ENCODE results near the gene AUTS2.

The AUTS2 gene

GRCh38 chr7:69693042-69693441, 94.8 kb downstream of the AUTS2 start:
- Histone ChIP-seq H3K4me1 (ENCODE audit: control insufficient read depth, insufficient read depth, low read length) (peaks cover 22% of the 10 kb centered on the region), H3K9me3 (ENCODE audit: control insufficient read depth, insufficient read depth, low read depth, low read length) (no peaks in the 10 kb centered on the region), H3K36me3 (ENCODE audit: control insufficient read depth in 2 of 2, insufficient read depth in 1 of 2, low read length in 2 of 2) (no peaks in the 10 kb centered on the region), H3K4me3 (ENCODE audit: low read depth, low read length) (no peak overlapping the region), H3K27ac (ENCODE audit: extremely low read depth, low read depth, low read length) (no peak overlapping the region)
- POLR2A ChIA-PET, result no interaction called here
- no peak for TF ChIP-seq ZNF335 (tag by site-specific recombination; conservative IDR thresholded peaks at IDR 0.05)
- TF ChIP-seq ZNF138 (tag by site-specific recombination; IDR thresholded peaks at IDR 0.05; ENCODE audit: borderline replicate concordance), result no peak
- no peak for TF ChIP-seq ZNF707 (tag by site-specific recombination; IDR thresholded peaks at IDR 0.05)
- no peak for TF ChIP-seq GLI2 (tag by site-specific recombination; IDR thresholded peaks at IDR 0.05; ENCODE audit: borderline replicate concordance, low read depth)
- CTCF ChIA-PET, result interaction anchor here (1.1 kb wide), 1 partner anchor 16 kb away, joined by 3 read pairs; no protein-coding TSS in a partner anchor

GRCh38 chr7:69696054-69696591, 97.8 kb downstream of the AUTS2 start:
- Histone ChIP-seq H3K4me1 (ENCODE audit: control insufficient read depth, insufficient read depth, low read length) (peaks cover 21% of the 10 kb centered on the region), H3K4me3 (ENCODE audit: low read depth, low read length) (no peak overlapping the region), H3K27ac (ENCODE audit: extremely low read depth, low read depth, low read length) (no peak overlapping the region), H3K9me3 (ENCODE audit: control insufficient read depth, insufficient read depth, low read depth, low read length) (no peaks in the 10 kb centered on the region), H3K36me3 (ENCODE audit: control insufficient read depth in 2 of 2, insufficient read depth in 1 of 2, low read length in 2 of 2) (no peaks in the 10 kb centered on the region)
- POLR2A ChIA-PET, result no interaction called here
- no peak for TF ChIP-seq ZNF529 (tag by site-specific recombination; IDR thresholded peaks at IDR 0.05; ENCODE audit: insufficient replicate concordance)
- no peak for TF ChIP-seq INSM2 (tag by site-specific recombination; IDR thresholded peaks at IDR 0.05)
- TF ChIP-seq PRDM1 (tag by site-specific recombination; IDR thresholded peaks at IDR 0.05), result 0 out of 2 replicates have a peak, but pooled peaks have one; percentile 20
- no peak for TF ChIP-seq ZNF324 (tag by site-specific recombination; IDR thresholded peaks at IDR 0.05)
- 0 out of 2 replicates have a peak, but pooled peaks have one; percentile 7 for TF ChIP-seq PRDM10 (tag by site-specific recombination; IDR thresholded peaks at IDR 0.05)
- TF ChIP-seq ZNF449 (tag by site-specific recombination; IDR thresholded peaks at IDR 0.05), result no peak
- 0 out of 2 replicates have a peak, but pooled peaks have one; percentile 38 for TF ChIP-seq PRDM6 (tag by site-specific recombination; IDR thresholded peaks at IDR 0.05)
- no peak for TF ChIP-seq ZNF704 (tag by site-specific recombination; IDR thresholded peaks at IDR 0.05)
- TF ChIP-seq ZNF645 (tag by site-specific recombination; IDR thresholded peaks at IDR 0.05), result no peak
- no peak for TF ChIP-seq YY1 (tag by site-specific recombination; IDR thresholded peaks at IDR 0.05)
- TF ChIP-seq ZNF624 (tag by site-specific recombination; IDR thresholded peaks at IDR 0.05), result no peak
- CTCF ChIA-PET, result interaction anchor here (0.6 to 0.8 kb wide), 2 partner anchors 20 to 344 kb away, joined by 3 read pairs; no protein-coding TSS in a partner anchor
